ENCODE results near the gene SGCA. TPM values are rescaled to one million over a fixed set of nuclear protein-coding genes. Genes with fewer than 3 reads are reported as not detected.

The SGCA gene
- total and polyA plus RNA-seq, 2 of the 8 experiments (the other 6 are each of a cell fraction or from before 2014, with no cell fraction given): 0.12 TPM; not detected in 1

DNA sequence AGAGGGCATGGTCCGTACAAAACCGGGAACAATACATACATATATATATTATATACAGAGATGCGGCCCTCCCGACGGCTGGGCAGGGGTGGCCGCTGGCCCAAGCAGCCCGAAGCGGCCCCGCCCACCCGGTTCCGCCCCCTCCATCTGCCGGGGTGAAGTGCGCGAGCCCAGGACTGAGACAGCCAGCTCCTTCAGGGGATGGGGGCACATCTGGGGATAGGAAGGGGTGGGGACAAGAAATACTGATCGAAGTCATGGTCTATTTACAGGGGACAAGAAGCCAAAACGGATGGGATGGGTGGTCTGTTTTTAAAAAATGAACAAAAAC lies 32.1 kb upstream of the SGCA start (continued):
- TF ChIP-seq CHD7 (IDR thresholded peaks at IDR 0.05; ENCODE audit: insufficient replicate concordance, low read length): no peak
- TF ChIP-seq PHF8 (conservative IDR thresholded peaks at IDR 0.05; ENCODE audit: low read depth, low read length): no peak
- TF ChIP-seq CBX5 (IDR thresholded peaks at IDR 0.05; ENCODE audit: low read depth, low read length): no peak
- no peak for TF ChIP-seq YY1 (IDR thresholded peaks at IDR 0.05; ENCODE audit: low read depth, low read length)
- no peak for TF ChIP-seq SP2 (IDR thresholded peaks at IDR 0.05; ENCODE audit: low read length)
